ENCODE results near the gene PSTPIP1. TPM values are rescaled to one million over a fixed set of nuclear protein-coding genes. Genes with fewer than 3 reads are reported as not detected.
"Not testable (repeated sequence)": the region's sequence is repeated elsewhere in the genome, so short reads cannot be mapped to it uniquely, and the experiment has no call there.

PSTPIP1 gene
- total RNA-seq, result 4.3 TPM

- DNase-seq, result no peak
Measured at GRCh38 chr15:76994971-76995945, at the start of gene PSTPIP1. TSS of gene PSTPIP1 (plus strand) at chr15:76995126. CDS start at chr15:76995574, 448 bp downstream.

DNA sequence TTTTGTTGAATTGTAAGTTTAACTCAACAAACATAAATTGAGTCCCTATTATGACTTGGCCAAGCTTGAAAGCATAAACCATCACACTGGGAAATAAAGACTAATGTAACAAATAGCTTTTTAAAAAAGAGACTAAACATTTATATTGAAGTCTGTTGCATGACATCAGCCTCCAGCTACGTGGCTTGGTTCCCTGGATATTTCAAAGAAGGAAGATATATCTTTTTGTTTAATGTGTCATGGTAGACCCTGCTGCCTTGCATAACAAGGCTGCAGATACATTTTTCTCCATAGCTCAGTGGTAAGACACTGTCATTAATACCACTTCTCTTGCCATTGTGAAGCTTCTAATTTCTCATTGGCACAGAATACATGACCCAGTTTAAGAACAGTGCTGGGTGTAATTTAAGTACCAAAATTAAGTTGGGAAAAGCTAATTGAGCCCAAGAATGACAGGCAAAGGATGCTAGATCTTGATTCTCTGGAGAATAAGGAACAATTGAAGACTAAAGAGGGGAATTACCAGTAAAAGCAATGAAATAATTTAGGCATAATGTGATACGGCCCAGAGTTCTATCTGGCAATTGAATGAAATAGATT, 49.3 kb upstream of the PSTPIP1 start:
- no peak for DNase-seq

DNA sequence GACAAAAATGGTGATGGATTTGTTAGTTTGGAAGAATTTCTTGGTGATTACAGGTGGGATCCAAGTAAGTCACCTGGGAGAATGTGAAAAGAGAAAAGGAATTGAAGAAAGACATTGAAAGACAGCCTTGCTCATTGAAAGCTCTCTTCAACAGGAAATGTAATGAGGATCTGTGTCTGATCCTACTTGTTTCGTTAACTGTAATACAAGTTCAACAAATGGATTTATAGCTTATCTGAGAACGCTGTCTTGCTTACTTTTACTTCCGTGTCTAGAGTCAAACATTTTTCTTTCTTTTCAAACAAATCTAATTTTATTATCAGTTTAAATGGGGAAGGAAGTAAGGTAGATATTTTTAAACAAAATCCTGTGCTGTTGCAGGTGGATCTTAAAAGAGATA, 47.5 kb upstream of the PSTPIP1 start:
- no peak for DNase-seq

DNA sequence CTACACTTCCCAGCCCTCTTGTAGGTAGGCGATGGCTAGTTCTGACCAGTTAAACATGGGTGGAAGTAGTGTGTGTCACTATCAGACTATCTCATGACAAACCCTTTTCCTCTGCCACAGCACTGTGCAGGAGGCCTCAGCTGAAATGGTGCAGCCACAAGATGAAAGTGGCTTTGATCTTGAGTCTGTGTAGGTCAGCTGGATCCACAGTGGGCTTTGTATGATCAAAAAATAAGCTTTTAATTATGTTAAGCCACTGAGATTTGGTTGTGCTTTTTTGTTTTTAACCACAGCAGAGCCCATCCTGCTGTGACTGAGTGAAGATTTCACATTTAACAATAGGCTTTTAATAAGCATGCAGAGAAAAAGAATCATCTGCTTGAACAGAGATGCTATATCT, 43.7 kb upstream of the PSTPIP1 start:
- no peak for DNase-seq

GRCh38 chr15:76953913-76954312, 41.0 kb upstream of the PSTPIP1 start:
- DNase-seq, result no peak

DNA sequence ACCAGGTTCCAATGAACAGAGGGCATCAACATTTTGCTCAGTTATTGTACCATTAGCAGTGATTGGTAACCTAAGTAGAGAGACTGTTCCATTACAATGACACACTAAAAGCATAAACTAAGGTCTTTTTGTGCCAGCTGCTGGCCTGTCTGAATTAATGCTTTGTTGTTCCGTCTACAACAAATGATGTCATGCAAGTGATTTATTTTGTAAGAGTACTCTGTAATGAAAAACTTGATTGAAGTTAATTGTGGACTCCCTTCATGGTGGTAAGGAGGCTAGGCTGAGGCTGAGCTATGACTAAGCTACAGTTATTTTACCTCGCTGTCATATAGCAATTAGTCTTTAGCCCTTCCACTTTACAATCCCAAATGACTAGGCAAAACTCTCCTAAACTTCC, 40.2 kb upstream of the PSTPIP1 start:
- no peak for DNase-seq

DNA sequence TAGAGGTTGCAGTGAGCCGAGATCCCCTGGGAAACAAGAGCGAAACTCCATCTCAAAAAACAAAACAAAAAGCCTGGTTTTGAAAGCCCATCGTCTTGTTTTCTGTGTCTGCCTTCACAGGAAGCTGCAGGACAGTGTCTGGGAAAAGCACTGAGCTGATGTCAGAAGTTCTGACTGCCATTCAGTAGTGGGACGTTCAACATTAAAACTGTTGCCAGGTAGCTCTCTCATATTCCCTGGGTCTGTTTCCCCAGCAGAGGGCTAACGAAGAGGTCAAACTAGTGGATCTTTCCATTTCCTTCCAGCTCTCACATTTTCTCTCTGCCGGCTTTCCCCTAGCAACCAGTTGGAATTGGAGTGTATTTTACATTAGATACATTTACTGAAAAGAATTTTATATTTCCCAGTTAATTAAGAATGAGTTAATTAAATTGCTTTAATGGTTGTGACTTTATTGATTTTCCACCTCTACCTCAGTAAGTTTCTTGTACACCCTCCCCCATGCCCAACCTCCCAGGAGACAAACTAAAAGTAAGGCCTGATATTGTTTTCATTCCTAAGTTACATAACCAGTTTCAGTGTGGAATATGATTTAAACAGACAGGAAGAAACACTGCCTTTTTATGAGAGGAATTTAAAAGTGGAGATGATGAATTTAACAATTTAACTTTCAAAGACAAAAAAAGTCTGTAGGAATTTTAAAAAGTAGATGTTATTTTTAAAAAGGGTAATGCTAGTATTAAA, 33.5 kb upstream of the PSTPIP1 start:
- DNase-seq, result no peak

- DNase-seq, result no peak
Measured at GRCh38 chr15:76962337-76963013, 32.5 kb upstream of the PSTPIP1 start.

DNA sequence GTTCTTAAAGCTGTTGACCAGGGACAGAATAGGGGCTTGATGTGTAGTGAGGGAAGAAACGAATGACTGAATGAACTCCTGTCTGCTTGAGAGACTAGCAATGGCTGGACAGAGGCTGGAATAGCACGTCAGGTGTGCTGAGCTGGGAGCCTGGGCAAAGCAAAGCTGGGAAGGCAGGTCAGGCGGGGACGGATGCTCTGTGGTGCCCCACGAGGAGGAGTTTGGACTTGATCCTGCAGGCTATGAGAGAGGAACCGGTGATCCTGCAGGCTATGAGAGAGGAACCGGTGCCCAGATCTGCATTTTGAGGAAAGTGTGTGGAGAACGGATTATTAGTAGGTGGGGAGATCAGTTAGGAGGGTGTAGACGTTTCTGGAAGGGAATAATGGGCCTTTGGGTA, 31.3 kb upstream of the PSTPIP1 start:
- no peak for DNase-seq

- no peak for DNase-seq
Measured at GRCh38 chr15:76964157-76964556, 30.8 kb upstream of the PSTPIP1 start.

- DNase-seq, result not testable (repeated sequence)
Measured at GRCh38 chr15:76966051-76966450, 28.9 kb upstream of the PSTPIP1 start.

DNA sequence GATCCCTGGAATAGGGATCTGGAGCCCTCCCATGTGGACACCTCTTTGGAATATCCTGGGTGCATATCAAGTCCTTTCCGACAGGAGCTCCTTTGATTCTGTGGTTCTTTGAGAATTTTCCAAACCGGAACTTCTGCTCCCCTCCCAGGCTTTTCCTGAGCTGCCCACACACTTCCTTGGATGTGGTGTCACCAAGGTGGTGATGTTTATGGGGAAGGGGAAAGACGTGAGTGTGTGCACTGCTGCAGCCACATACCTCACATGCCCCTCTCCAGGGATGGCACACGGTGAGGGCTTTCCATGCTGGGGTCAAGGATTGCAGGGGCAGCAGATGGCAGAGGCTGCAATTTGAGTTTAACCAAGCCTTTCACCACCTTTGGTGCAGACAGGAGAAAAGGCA, 27.9 kb upstream of the PSTPIP1 start:
- no peak for DNase-seq

GRCh38 chr15:76968306-76968705, 26.6 kb upstream of the PSTPIP1 start:
- no peak for DNase-seq

- DNase-seq, result no peak
Measured at GRCh38 chr15:76972389-76973361, 22.3 kb upstream of the PSTPIP1 start.

DNA sequence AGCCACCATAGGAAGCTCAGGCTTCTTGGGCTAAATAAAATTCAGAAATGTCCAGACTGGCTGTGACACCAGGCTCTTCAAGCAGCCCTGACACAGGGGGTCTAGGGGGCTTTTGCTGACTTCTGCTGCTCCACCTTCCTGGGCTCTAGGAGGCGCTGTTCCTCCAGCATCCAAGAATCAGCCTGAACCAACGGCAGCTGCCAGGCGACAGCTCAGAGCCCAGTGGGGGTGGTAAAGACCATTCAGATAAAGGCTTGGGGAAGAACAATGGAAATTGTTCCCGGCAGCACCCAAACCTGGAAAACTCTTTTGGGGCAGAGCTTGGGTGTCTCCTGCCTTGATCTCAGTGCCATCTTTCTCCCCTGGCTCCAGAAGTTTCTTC, 21.6 kb upstream of the PSTPIP1 start:
- DNase-seq, result no peak

DNA sequence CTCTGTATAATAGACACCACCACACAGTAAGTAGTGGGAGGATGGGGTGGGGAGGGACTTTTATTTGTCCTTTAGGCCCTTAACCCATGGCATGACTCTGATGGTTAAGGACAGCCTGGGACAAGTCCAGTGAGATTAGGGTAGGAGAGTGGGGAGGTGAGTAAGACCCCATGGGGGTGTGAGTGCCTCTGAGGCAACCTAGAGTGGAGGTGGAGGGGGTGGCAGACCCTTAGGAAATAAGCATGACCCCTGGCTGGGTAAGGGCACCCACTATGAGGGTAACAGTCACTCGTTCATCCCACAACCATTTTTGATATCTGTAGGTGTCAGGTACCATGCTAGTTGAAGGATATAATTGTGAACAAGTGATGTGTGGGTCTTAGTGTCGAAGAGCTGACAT, 21.0 kb upstream of the PSTPIP1 start:
- no peak for DNase-seq

GRCh38 chr15:76974456-76975036, 20.4 kb upstream of the PSTPIP1 start:
- DNase-seq, result no peak

GRCh38 chr15:76976141-76976540, 18.8 kb upstream of the PSTPIP1 start:
- no peak for DNase-seq

GRCh38 chr15:76976572-76977270, 18.2 kb upstream of the PSTPIP1 start:
- no peak for DNase-seq
